Activated CD4-positive, alpha-beta T cell treated with anti-CD3 and anti-CD28 coated beads, Interleukin-2, amount 50 U/mL, for 1 hour (primary cell): ENCODE measurements around the gene TOP1.
A peak's percentile ranks its signal among the peaks of the same experiment; 100 is the strongest.
"Not testable (repeated sequence)": the region's sequence is repeated elsewhere in the genome, so short reads cannot be mapped to it uniquely, and the experiment has no call there.

Experiments used
- DNase-seq: peaks from one replicate; pipeline ENCODE4 v3.0.0-alpha.2; 2020

TOP1 gene

DNA sequence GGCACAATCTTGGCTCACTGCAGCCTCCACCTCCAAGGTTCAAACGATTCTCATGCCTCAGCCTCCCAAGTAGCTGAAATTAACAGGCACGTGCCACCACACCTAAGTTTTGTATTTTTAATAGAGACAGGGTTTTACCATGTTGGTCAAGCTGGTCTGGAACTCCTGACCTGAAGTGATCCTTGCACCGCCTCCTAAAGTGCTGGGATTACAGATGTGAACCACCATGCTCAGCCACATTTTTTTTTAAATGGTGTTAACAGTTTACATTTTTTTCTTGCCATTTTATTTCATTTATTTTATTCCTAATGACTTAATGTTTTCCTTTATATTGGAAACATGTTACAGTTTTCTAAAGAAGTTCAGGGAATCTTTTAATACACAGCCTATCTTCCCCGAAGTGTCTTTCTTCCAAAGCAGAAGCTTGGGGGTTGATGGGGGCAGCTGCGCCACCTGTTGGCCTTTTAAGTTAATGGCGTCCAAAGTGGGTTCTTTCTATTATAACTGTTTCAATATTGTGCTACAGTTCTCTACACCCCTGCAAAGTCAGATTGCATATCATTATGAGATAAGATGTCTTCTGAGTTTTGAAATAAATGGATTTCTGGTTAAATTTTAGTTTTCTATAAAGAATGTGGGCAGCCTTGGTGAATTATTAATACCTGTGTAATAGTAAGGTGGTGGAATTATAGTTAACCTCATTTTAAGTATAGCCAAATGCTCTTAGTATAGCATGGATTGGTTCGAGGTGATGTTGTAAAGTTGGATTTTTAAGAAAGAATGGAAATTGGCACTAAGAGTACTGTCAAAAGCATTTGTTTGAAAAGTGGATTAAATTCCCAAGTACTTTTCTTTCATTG lies 66.7 kb downstream of the TOP1 start:
- peak; percentile 47 for DNase-seq

DNA sequence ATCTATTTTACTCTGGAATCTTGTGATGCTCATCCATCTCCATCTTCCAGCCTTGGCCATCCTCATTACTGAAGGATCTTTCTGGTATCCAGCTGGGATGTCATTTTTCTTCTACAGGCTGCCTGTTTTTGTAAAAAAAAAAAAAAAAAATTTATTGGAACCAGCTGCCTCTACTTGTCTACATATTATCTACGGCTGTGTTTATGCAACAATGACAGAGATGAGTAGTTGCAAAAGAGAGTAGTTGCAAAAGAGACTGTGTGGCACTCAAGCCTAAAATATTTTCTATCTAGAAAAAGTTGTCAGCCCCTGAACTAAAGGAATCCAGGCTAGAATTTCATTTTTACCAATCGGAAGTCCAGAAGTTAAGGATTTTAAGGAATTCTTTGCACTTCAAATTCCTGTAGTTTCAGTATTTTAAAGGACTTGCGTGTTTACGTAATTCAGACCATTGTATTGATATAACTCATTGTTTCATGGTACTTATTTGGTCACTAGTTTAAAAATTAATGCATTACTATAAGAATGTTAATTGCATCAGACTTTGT lies 70.2 kb downstream of the TOP1 start:
- DNase-seq: no peak

DNA sequence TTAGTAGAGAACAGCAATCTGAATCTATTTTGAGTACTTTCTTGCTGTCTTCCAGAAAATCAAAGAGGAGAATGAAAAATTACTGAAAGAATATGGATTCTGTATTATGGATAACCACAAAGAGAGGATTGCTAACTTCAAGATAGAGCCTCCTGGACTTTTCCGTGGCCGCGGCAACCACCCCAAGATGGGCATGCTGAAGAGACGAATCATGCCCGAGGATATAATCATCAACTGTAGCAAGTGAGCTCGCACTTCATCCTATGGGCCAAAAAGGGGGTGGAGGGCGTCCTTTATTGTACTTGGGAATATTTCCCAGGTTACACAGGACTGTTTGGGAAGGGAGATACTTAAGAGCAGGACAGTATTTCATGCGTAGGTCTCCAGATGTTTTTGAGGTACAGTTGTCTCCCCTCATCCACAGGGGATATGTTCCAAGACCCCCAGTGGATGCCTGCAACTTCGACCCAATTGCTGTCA lies 71.4 kb downstream of the TOP1 start:
- no peak for DNase-seq

DNA sequence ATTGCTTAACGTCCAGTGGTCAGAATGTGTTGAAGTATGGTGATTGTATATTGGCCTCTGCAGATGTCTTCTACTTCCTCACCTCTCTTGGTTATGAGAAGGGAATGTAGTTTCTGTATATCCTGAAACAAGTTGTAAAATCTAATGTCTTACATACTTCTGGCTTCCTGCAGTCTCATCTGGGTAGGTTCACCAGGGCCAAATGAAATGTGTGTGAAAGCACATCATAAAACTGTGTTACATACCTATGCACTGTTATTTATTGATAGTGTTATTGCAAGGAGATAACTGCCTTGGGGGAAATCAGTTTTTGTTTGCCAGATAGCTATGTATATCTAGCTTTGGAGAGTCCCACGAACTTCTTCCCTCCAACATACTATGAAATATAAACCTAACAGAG lies 73.0 kb downstream of the TOP1 start:
- no peak for DNase-seq

DNA sequence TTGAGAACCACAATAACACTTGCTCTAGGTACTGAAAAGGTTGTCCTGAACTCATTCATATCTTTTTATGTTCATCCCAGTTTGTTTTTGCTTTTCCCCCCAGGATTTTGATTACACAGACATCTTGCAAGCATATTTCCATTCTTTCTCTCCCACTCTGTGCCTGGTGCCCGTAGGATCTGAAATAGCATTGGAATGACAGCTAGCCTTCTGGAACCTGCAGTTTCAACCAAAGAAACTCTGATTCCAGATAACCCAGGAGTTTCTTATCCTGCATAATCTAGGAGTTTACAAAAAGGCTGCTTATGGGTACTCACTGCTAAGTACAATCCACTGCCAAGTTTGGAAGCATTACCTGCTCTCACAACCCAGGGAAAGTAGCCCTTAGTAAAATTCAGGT lies 79.9 kb downstream of the TOP1 start:
- no peak for DNase-seq

- DNase-seq: no peak
Observed at GRCh38 chr20:41110012-41110411, 81.4 kb downstream of the TOP1 start.

- no peak for DNase-seq
Observed at GRCh38 chr20:41110930-41111577, 82.4 kb downstream of the TOP1 start.

- DNase-seq: no peak
Observed at GRCh38 chr20:41111578-41111951, 82.9 kb downstream of the TOP1 start.

DNA sequence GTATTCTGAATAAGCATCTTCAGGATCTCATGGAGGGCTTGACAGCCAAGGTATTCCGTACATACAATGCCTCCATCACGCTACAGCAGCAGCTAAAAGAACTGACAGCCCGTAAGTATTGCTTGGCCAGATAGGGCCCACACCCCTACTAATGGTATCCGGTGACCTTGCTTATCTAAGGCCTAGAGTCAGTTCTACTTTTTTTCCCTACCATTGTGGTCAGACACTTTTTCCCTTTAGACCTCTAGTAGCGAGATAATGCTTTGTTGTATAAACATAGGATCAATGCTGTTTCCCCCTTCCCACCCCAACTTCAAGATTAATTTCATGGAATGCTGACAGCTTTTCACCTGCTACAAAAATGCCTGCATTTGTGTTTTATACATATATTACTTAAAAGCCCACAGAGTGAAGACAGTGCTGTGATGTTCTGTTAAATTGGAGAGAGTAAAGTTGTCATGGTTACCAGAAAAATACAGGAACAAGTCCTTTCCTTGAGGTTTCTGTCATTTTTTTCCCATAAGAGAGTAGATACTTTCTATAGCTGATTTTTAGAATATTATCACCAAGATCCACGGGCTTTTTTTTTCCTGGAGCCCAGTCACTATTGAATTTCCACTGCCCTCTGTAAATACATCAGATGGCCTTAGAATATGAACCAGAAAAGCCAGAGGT lies 87.8 kb downstream of the TOP1 start:
- no peak for DNase-seq

DNA sequence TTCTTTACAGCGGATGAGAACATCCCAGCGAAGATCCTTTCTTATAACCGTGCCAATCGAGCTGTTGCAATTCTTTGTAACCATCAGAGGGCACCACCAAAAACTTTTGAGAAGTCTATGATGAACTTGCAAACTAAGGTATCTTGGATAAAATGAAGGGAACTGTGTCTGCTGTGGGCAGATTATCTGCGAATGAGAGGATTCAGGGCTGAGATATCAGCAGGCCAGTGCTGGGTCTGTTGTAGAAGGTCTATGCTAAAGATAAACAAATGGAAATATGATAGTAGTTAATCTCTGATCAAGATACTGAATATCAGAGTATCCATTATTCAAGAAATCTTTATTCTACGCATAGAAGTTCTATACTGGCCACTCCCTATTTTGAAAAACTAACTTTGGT lies 89.5 kb downstream of the TOP1 start:
- not testable (repeated sequence) for DNase-seq

- DNase-seq: no peak
Observed at GRCh38 chr20:41118632-41119031, 90.0 kb downstream of the TOP1 start.

DNA sequence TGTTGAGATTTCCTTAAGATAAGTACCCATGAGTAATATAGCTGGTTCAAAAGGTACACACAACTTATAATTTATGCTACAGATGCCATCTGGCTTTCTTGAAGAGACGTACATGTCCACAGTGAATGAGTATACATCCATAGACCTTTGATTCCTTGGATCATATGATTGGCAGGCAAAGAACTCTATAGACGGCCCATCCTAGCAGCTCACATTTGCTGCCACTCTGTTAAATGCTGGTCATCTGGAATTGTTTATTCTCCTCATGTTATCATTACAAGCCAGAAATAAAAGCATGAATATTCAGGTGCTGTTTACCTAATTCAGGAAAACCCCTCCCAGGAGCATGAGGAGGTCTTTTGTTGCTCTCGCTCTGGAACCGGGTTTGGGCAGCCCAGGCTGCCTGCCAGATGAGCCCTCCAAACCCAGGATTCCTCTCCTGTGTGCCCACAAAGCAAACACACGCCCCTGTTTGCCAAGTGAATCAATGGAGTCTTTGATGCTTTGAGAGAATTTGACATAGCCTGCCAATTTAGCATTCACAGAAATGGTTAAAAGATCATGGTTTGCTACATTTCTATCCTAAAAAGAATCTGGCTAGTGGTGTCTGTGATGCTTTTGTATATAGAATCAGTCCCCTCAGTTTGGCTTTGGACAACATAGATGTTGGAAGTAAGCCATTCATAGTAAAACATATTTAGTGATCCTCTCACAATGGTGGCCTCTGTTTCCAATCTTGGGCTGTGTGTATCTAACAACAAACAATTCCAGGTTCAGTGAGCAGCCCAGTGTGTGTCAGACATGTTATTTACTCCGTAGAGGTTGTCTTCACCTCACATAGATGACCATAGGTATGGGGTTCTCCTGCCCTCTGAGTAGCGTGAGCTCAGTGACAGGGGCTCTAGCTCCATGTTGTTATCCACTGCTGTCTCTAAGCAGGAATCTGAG lies 91.3 kb downstream of the TOP1 start:
- no peak for DNase-seq

DNA sequence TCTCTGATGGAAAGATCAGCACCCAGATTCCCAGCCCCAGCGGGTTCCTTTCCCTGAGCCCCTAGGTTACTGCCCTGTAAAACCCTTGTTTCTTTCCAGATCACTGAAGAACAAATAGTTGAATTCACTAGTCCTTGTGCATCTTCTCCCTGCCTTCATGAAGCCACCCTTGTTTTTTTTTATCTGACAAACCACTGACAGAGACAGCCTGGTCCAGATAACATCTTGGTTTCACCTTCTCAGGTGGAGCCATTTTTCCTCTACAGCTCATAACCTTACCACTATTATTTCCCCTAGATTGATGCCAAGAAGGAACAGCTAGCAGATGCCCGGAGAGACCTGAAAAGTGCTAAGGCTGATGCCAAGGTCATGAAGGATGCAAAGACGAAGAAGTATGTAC lies 92.8 kb downstream of the TOP1 start:
- DNase-seq: no peak

DNA sequence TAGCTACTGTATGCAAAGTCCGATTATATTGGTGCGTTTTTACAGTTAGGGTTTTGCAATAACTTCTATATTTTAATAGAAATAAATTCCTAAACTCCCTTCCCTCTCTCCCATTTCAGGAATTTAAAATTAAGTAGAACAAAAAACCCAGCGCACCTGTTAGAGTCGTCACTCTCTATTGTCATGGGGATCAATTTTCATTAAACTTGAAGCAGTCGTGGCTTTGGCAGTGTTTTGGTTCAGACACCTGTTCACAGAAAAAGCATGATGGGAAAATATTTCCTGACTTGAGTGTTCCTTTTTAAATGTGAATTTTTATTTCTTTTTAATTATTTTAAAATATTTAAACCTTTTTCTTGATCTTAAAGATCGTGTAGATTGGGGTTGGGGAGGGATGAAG lies 95.0 kb downstream of the TOP1 start:
- no peak for DNase-seq

- DNase-seq: no peak
Observed at GRCh38 chr20:41124451-41125094, 96.0 kb downstream of the TOP1 start.

- DNase-seq: no peak
Observed at GRCh38 chr20:41125530-41126457, 97.2 kb downstream of the TOP1 start.

DNA sequence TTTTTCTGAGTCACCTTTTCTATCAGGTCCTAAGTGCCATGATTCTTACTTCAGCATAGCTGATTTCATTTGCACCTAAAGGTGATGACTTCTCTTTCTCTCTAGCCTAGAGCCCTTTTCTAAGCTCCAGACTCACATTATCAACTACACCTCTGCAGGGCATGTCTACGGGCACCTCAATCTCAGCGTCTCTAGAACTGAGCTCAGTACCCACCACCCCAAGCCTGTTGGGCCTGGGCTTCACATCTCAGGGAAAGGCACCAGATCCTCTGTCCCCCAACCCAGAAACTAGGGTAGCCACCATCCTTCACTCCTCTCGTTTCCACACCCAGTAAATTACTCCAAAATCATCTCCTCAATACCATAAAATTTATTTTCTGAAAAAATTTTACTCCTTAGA lies 98.1 kb downstream of the TOP1 start:
- no peak for DNase-seq

DNA sequence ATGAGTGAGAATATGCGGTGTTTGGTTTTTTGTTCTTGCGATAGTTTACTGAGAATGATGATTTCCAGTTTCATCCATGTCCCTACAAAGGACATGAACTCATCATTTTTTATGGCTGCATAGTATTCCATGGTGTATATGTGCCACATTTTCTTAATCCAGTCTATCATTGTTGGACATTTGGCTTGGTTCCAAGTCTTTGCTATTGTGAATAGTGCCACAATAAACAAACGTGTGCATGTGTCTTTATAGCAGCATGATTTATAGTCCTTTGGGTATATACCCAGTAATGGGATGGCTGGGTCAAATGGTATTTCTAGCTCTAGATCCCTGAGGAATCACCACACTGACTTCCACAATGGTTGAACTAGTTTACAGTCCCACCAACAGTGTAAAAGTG lies 99.7 kb downstream of the TOP1 start:
- not testable (repeated sequence) for DNase-seq

DNA sequence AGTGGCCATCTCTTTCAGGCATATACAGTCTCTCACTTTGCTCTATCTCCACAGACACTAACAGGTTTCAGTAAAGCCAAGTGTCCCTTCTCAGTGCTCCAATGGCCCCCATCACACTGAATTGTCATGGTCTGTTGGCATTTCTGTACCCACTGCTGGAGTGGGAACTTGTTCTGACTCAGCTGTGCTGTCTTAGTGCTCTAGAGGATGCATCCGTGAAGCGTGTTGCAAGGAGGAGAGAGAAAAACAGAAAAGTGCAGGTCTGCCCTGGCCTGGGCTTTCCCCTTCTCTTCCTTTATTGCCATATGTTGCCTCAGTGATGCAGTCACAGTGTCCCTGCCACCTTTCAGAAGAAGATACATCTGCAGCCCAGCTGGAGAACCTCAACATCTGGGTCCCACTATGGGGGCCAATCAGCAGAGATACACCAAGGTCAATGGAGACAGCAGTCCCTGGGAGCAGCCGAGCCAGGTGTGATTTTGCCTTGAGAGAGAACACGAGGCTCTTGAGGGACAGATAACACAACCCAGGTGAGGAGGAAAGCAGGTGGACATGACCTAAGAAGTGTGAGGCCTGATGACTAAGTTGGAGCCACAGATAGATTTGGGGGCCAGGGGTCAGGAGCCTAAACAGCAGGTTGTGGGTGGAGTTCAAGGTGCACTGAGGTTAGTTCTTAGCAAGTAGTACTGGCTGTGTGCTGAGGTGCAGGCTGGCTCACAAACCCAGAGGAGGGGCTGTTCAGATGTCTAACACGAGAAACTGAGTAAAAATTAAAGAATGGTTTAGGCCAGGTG lies 103.2 kb downstream of the TOP1 start:
- no peak for DNase-seq

- DNase-seq: not testable (repeated sequence)
Observed at GRCh38 chr20:41132388-41132775, 103.8 kb downstream of the TOP1 start.
